Ascending aorta (tissue), 2 donors: ENCODE results near the gene NXPH4. TPM values are rescaled to one million over a fixed set of nuclear protein-coding genes. Genes with fewer than 3 reads are reported as not detected.

Experiments used
- DNase-seq, 2 donors: peaks; one replicate each; pipeline ENCODE4 v3.0.0-alpha.2; 2019; ENCODE audit warnings: low spot score in 2 of 2
- H3K27ac ChIP-seq, 2 donors: fragments of 200-600 bp; sonication (generic); one replicate each; pipeline ENCODE4 v1.5.1; 2016 to 2017; ENCODE audit warnings: mild to moderate bottlenecking in 1 of 2
- H3K27me3 ChIP-seq: fragments of 200-600 bp; sonication (generic); one replicate; pipeline ENCODE4 v1.5.1; 2017
- H3K36me3 ChIP-seq, 2 donors: fragments of 200-600 bp; sonication (generic); one replicate each; pipeline ENCODE4 v1.5.1; 2016
- H3K4me1 ChIP-seq, 2 donors: fragments of 200-600 bp; sonication (generic); one replicate each; pipeline ENCODE4 v1.5.1; 2016 to 2017; ENCODE audit warnings: mild to moderate bottlenecking in 1 of 2
- H3K4me3 ChIP-seq, 2 donors: fragments of 200-600 bp; sonication (generic); one replicate each; pipeline ENCODE4 v1.5.1; 2016 to 2017; ENCODE audit warnings: mild to moderate bottlenecking in 1 of 2
- H3K9me3 ChIP-seq, 2 donors: fragments of 200-600 bp; sonication (generic); one replicate each; pipeline ENCODE4 v1.5.1; 2016
- CTCF ChIP-seq, 3 experiments: fragments of 200-600 bp in 2 of 3; fragments of 450-650 bp in 1 of 3; sonication (generic) in 2 of 3; IDR thresholded peaks; one replicate each; pipeline ENCODE4 v1.5.1; 2016 to 2019; ENCODE audit warnings: antibody characterized with exemption in 3 of 3, mild to moderate bottlenecking in 1 of 3, moderate library complexity in 1 of 3
- intact Hi-C: fragments of 100-400 bp; cut with DNase I; formaldehyde crosslinking; loops from one replicate; pipeline ENCODE4 v1.15.1; 2023
- total RNA-seq: library from RNA; depleted of rRNA; stranded (reverse); fragments of >200 nt; gene quantifications from one replicate; pipeline ENCODE4 v1.1.0, GENCODE V29; 2016

NXPH4 gene
- total RNA-seq, 1 donor from 2014 or later, result not detected

GRCh38 chr12:57199191-57199590 lies 17.4 kb upstream of the NXPH4 start:
- Histone ChIP-seq H3K9me3 (no peaks in the 10 kb centered on the region), H3K27ac (no peak overlapping the region), H3K27me3 (no peaks in the 10 kb centered on the region), H3K4me3 (no peak overlapping the region), H3K36me3 (peaks cover 100% of the 10 kb centered on the region in 2 donors), H3K4me1 (no peaks in the 10 kb centered on the region)
- no peak for TF ChIP-seq CTCF (IDR thresholded peaks at IDR 0.05)
- intact Hi-C loops, result no loop called here
- DNase-seq, result no peak

- TF ChIP-seq CTCF (IDR thresholded peaks at IDR 0.05), result no peak
- intact Hi-C loops, result no loop called here
- Histone ChIP-seq H3K9me3 (no peaks in the 10 kb centered on the region), H3K27ac (no peak overlapping the region), H3K27me3 (no peaks in the 10 kb centered on the region), H3K4me1 (no peaks in the 10 kb centered on the region), H3K36me3 (peaks cover 100% of the 10 kb centered on the region in 2 donors), H3K4me3 (no peak overlapping the region)
- no peak for DNase-seq
Observed at GRCh38 chr12:57200497-57200896, 16.1 kb upstream of the NXPH4 start.

GRCh38 chr12:57201219-57201618 lies 15.4 kb upstream of the NXPH4 start:
- Histone ChIP-seq H3K9me3 (no peaks in the 10 kb centered on the region), H3K27me3 (no peaks in the 10 kb centered on the region), H3K27ac (no peak overlapping the region), H3K4me1 (no peaks in the 10 kb centered on the region), H3K36me3 (peaks cover 100% of the 10 kb centered on the region in 2 donors), H3K4me3 (no peak overlapping the region)
- intact Hi-C loops, result no loop called here
- no peak for DNase-seq
- TF ChIP-seq CTCF (IDR thresholded peaks at IDR 0.05), result no peak

- H3K27me3 ChIP-seq, result no peaks in the 10 kb centered on the region
- DNase-seq, result no peak
- H3K4me3 ChIP-seq, result no peak overlapping the region
- no peak overlapping the region for H3K27ac ChIP-seq
- H3K9me3 ChIP-seq, result no peaks in the 10 kb centered on the region
- peaks cover 100% of the 10 kb centered on the region in 2 donors for H3K36me3 ChIP-seq
- no peak for TF ChIP-seq CTCF (IDR thresholded peaks at IDR 0.05)
- intact Hi-C loops, result no loop called here
- no peaks in the 10 kb centered on the region for H3K4me1 ChIP-seq
Observed at GRCh38 chr12:57201631-57202030, 15.0 kb upstream of the NXPH4 start.

- Histone ChIP-seq H3K36me3 (peaks cover 99 to 100% of the 10 kb centered on the region in 2 donors), H3K4me3 (no peak overlapping the region), H3K27ac (no peak overlapping the region), H3K4me1 (no peaks in the 10 kb centered on the region), H3K27me3 (no peaks in the 10 kb centered on the region), H3K9me3 (no peaks in the 10 kb centered on the region)
- TF ChIP-seq CTCF (IDR thresholded peaks at IDR 0.05), result no peak
- DNase-seq, result no peak
- intact Hi-C loops, result no loop called here
Observed at GRCh38 chr12:57202321-57202720, 14.3 kb upstream of the NXPH4 start.

- Histone ChIP-seq H3K4me1 (no peaks in the 10 kb centered on the region), H3K36me3 (peaks cover 99 to 100% of the 10 kb centered on the region in 2 donors)
- intact Hi-C loops, result no loop called here
Observed at GRCh38 chr12:57203201-57203600, 13.4 kb upstream of the NXPH4 start.

More at GRCh38 chr12:57203201-57203600, 13.4 kb upstream of the NXPH4 start:
- H3K27ac ChIP-seq, result no peak overlapping the region
- DNase-seq, result no peak
- TF ChIP-seq CTCF (IDR thresholded peaks at IDR 0.05), result no peak
- no peaks in the 10 kb centered on the region for H3K9me3 ChIP-seq
- H3K27me3 ChIP-seq, result no peaks in the 10 kb centered on the region
- H3K4me3 ChIP-seq, result no peak overlapping the region
